ENCODE results near the gene POC1A. TPM values are rescaled to one million over a fixed set of nuclear protein-coding genes. Genes with fewer than 3 reads are reported as not detected.

The POC1A gene
- polyA plus RNA-seq, 1 of the 3 experiments (the other 2 are of a cell fraction): 11.7 TPM

DNA sequence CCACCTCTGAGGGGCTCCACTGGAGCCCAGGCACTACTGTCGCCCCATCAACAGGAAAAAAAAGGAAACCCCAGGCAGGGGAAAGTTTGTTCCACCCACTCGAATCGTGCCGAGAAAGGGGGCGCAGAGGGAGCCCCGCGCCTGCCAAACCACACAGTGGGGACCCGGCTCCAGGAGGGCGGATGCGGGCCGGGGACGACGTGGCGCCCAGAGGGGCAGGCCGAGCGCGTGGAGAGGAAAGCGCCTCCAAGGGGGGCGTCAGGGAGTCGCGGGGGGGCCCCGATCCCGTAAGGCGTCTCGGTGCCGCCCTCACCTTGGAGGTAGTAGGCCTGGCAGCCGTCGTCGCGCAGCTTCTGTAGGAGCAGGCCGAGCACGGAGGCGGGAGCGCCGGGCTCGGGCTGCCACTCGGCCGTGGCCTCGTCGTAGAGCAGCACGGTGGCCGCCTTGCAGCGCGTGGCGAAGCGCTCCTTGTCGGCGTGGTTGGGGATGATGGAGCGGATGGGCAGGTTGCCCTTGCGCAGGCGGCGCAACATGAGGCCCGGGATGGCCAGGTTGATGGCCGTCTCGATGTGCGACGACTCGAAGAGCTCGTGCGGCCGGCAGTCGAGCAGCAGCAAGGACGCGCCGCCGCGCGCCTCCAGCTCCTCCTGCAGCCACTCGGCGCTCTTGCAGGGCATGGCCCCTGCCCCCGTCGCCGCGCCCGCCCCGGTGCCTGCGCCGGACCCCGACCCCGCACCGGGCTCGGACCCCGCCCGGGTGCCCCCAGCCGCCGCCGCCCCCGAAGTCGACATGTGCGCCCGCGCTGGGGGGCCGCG is 98.5 kb downstream of the POC1A start:
- TF ChIP-seq TCF12 (IDR thresholded peaks at IDR 0.05) (no peak), SIN3A (IDR thresholded peaks at IDR 0.05; ENCODE audit: borderline replicate concordance, low read depth, low read length) (no peak; the same call in 1 of the 2 replicates), NRF1 (IDR thresholded peaks at IDR 0.05; ENCODE audit: low read depth, low read length) (no peak), SMC3 (IDR thresholded peaks at IDR 0.05; ENCODE audit: low read depth, low read length) (peak; percentile 28; the same call in 1 of the 2 replicates), MXI1 (IDR thresholded peaks at IDR 0.05; ENCODE audit: low read depth, low read length) (peak; percentile 39; the same call in 1 of the 2 replicates), POLR2AphosphoS5 (IDR thresholded peaks at IDR 0.05; ENCODE audit: low read depth, low read length) (no peak), GATA2 (CRISPR knock-in tag; IDR thresholded peaks at IDR 0.05) (no peak), RAD21 (IDR thresholded peaks at IDR 0.05; ENCODE audit: low read length) (peak; percentile 52), RFX5 (IDR thresholded peaks at IDR 0.05; ENCODE audit: low read length) (no peak)
- TF ChIP-seq, protein P1, sequence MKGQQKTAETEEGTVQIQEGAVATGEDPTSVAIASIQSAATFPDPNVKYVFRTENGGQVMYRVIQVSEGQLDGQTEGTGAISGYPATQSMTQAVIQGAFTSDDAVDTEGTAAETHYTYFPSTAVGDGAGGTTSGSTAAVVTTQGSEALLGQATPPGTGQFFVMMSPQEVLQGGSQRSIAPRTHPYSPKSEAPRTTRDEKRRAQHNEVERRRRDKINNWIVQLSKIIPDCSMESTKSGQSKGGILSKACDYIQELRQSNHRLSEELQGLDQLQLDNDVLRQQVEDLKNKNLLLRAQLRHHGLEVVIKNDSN (IDR thresholded peaks at IDR 0.05; ENCODE audit: borderline replicate concordance, low read depth): no peak
- TF ChIP-seq, protein P2, sequence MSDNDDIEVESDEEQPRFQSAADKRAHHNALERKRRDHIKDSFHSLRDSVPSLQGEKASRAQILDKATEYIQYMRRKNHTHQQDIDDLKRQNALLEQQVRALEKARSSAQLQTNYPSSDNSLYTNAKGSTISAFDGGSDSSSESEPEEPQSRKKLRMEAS (IDR thresholded peaks at IDR 0.05; ENCODE audit: low read depth): peak; percentile 65
- TF ChIP-seq, protein P3, sequence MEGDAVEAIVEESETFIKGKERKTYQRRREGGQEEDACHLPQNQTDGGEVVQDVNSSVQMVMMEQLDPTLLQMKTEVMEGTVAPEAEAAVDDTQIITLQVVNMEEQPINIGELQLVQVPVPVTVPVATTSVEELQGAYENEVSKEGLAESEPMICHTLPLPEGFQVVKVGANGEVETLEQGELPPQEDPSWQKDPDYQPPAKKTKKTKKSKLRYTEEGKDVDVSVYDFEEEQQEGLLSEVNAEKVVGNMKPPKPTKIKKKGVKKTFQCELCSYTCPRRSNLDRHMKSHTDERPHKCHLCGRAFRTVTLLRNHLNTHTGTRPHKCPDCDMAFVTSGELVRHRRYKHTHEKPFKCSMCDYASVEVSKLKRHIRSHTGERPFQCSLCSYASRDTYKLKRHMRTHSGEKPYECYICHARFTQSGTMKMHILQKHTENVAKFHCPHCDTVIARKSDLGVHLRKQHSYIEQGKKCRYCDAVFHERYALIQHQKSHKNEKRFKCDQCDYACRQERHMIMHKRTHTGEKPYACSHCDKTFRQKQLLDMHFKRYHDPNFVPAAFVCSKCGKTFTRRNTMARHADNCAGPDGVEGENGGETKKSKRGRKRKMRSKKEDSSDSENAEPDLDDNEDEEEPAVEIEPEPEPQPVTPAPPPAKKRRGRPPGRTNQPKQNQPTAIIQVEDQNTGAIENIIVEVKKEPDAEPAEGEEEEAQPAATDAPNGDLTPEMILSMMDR (IDR thresholded peaks at IDR 0.05): peak; percentile 10; the same call in 1 of the 2 replicates
- POLR2A ChIA-PET: interaction anchor here (0.6 to 6.5 kb wide), 16 partner anchors 8 to 99 kb away, joined by 3 to 86 read pairs (median 10); partner anchors contain the start of genes POC1A and RPL29
- Histone ChIP-seq H3K36me3 (replicated peaks in 1 of 2; ENCODE audit: control insufficient read depth in 1 of 2, insufficient read depth in 2 of 2, low read length in 1 of 2) (peaks cover 12 to 29% of the 10 kb centered on the region in 2 experiments), H3F3A (replicated peaks; ENCODE audit: insufficient read depth) (peaks cover 18% of the 10 kb centered on the region), H2AFZ (ENCODE audit: low read depth) (no peak overlapping the region), H3K9ac (peak overlapping the region; percentile 95), H3K27ac (ENCODE audit: low read depth in 2 of 2, low read length in 1 of 2) (peak overlapping the region; percentile 88 to 93), H3K79me2 (ENCODE audit: insufficient read depth) (peaks cover 59% of the 10 kb centered on the region), H3K4me3 (ENCODE audit: low read depth in 2 of 2, low read length in 1 of 2) (peak overlapping the region; percentile 94 to 100), H3K4me1 (ENCODE audit: control insufficient read depth in 1 of 2, insufficient read depth in 2 of 2, low read depth in 1 of 2, low read length in 1 of 2) (peaks cover 17 to 76% of the 10 kb centered on the region in 2 experiments), H3K9me3 (no peaks in the 10 kb centered on the region), H4K20me1 (ENCODE audit: insufficient read depth) (no peaks in the 10 kb centered on the region), H3K27me3 (ENCODE audit: insufficient read depth) (no peaks in the 10 kb centered on the region), H3K9me2 (no peaks in the 10 kb centered on the region), H3K4me2 (peak overlapping the region; percentile 91)
- CTCF ChIA-PET: interaction anchor here (0.6 to 29.9 kb wide), 29 partner anchors 9 to 130 kb away, joined by 3 to 983 read pairs (median 4); partner anchors contain the start of gene PCBP4
- WGBS (ENCODE audit: low lambda C conversion rate): 0% methylated on average over 7 of the region's 94 CpGs
- peak; percentile 72 for DNase-seq
